Measurements from ENCODE around the gene GPR142.

The GPR142 gene

GRCh38 chr17:74367206-74367605, at the start of gene GPR142:
TSS of gene GPR142 (plus strand) at chr17:74367506. CDS start at chr17:74369541, 2,035 bp downstream.
- DNase-seq (ENCODE audit: low read depth, low spot score) = no peak

- no peak for DNase-seq (ENCODE audit: low read depth, low spot score)
Observed at GRCh38 chr17:74318391-74318790, 48.9 kb upstream of the GPR142 start.

GRCh38 chr17:74324521-74324920, 42.8 kb upstream of the GPR142 start:
- DNase-seq (ENCODE audit: low read depth, low spot score) = no peak

- DNase-seq (ENCODE audit: low read depth, low spot score) = no peak
Observed at GRCh38 chr17:74325376-74325742, 41.9 kb upstream of the GPR142 start.

GRCh38 chr17:74325743-74326379, 41.4 kb upstream of the GPR142 start, which contains the start of gene KIF19:
TSS of gene KIF19 (plus strand) at chr17:74326226. CDS start at chr17:74326350, 124 bp downstream.
- peak; percentile 35 for DNase-seq (ENCODE audit: low read depth, low spot score)

- DNase-seq (ENCODE audit: low read depth, low spot score) = no peak
Observed at GRCh38 chr17:74326506-74326905, 40.8 kb upstream of the GPR142 start.

GRCh38 chr17:74328487-74328886, 38.8 kb upstream of the GPR142 start:
- no peak for DNase-seq (ENCODE audit: low read depth, low spot score)

GRCh38 chr17:74329378-74329777, 37.9 kb upstream of the GPR142 start:
- DNase-seq (ENCODE audit: low read depth, low spot score) = no peak

- no peak for DNase-seq (ENCODE audit: low read depth, low spot score)
Observed at GRCh38 chr17:74330446-74330845, 36.9 kb upstream of the GPR142 start.

- no peak for DNase-seq (ENCODE audit: low read depth, low spot score)
Observed at GRCh38 chr17:74332017-74332650, 35.2 kb upstream of the GPR142 start.

GRCh38 chr17:74332763-74333283, 34.5 kb upstream of the GPR142 start:
- DNase-seq (ENCODE audit: low read depth, low spot score) = no peak

- peak; percentile 12 for DNase-seq (ENCODE audit: low read depth, low spot score)
Observed at GRCh38 chr17:74334393-74335039, 32.8 kb upstream of the GPR142 start.

- no peak for DNase-seq (ENCODE audit: low read depth, low spot score)
Observed at GRCh38 chr17:74335529-74336062, 31.7 kb upstream of the GPR142 start.

GRCh38 chr17:74336307-74336706, 31.0 kb upstream of the GPR142 start:
- DNase-seq (ENCODE audit: low read depth, low spot score) = no peak

- DNase-seq (ENCODE audit: low read depth, low spot score) = no peak
Observed at GRCh38 chr17:74337834-74338500, 29.3 kb upstream of the GPR142 start.

- DNase-seq (ENCODE audit: low read depth, low spot score) = no peak
Observed at GRCh38 chr17:74339537-74340195, 27.6 kb upstream of the GPR142 start.

GRCh38 chr17:74340470-74341023, 26.8 kb upstream of the GPR142 start:
- DNase-seq (ENCODE audit: low read depth, low spot score) = no peak

GRCh38 chr17:74342224-74342623, 25.1 kb upstream of the GPR142 start:
- DNase-seq (ENCODE audit: low read depth, low spot score) = no peak

- DNase-seq (ENCODE audit: low read depth, low spot score) = no peak
Observed at GRCh38 chr17:74343121-74343520, 24.2 kb upstream of the GPR142 start.

GRCh38 chr17:74343526-74344284, 23.6 kb upstream of the GPR142 start:
- DNase-seq (ENCODE audit: low read depth, low spot score) = no peak

All from astrocyte of the hippocampus (primary cell).